ENCODE measurements around the gene BRCA2.
A peak's percentile ranks its signal among the peaks of the same experiment; 100 is the strongest.

BRCA2 gene

GRCh38 chr13:32300406-32300805, 14.9 kb upstream of the BRCA2 start:
- TF ChIP-seq CTCF (IDR thresholded peaks at IDR 0.05; ENCODE audit: unreplicated experiment in 3 of 3): no peak
- no peaks in the 10 kb centered on the region for H3K27me3 Mint-ChIP-seq (ENCODE audit: low read depth)
- no peaks in the 10 kb centered on the region for H3K36me3 Mint-ChIP-seq (ENCODE audit: low read depth)
- H3K4me3 Mint-ChIP-seq: no peak overlapping the region
- no peaks in the 10 kb centered on the region for H3K9me3 Mint-ChIP-seq
- H3K4me1 Mint-ChIP-seq: no peaks in the 10 kb centered on the region
- H3K27ac Mint-ChIP-seq: no peak overlapping the region

- H3K36me3 Mint-ChIP-seq (ENCODE audit: low read depth): no peaks in the 10 kb centered on the region
- no peak overlapping the region for H3K27ac Mint-ChIP-seq
- no peak overlapping the region for H3K4me3 Mint-ChIP-seq
- no peak for TF ChIP-seq CTCF (IDR thresholded peaks at IDR 0.05; ENCODE audit: unreplicated experiment in 3 of 3)
- H3K4me1 Mint-ChIP-seq: no peaks in the 10 kb centered on the region
- no peaks in the 10 kb centered on the region for H3K9me3 Mint-ChIP-seq
- H3K27me3 Mint-ChIP-seq (ENCODE audit: low read depth): no peaks in the 10 kb centered on the region
These were observed 14.4 kb upstream of the BRCA2 start for GRCh38 chr13:32300920-32301319.

- no peaks in the 10 kb centered on the region for H3K36me3 Mint-ChIP-seq (ENCODE audit: low read depth)
- no peaks in the 10 kb centered on the region for H3K4me1 Mint-ChIP-seq
- H3K4me3 Mint-ChIP-seq: no peak overlapping the region
- no peak overlapping the region for H3K27ac Mint-ChIP-seq
- H3K9me3 Mint-ChIP-seq: no peaks in the 10 kb centered on the region
- no peaks in the 10 kb centered on the region for H3K27me3 Mint-ChIP-seq (ENCODE audit: low read depth)
- TF ChIP-seq CTCF (IDR thresholded peaks at IDR 0.05; ENCODE audit: unreplicated experiment in 3 of 3): no peak
These were observed 12.8 kb upstream of the BRCA2 start for GRCh38 chr13:32302461-32302860.

GRCh38 chr13:32305646-32306045, 9.7 kb upstream of the BRCA2 start:
- H3K9me3 Mint-ChIP-seq: no peaks in the 10 kb centered on the region
- H3K36me3 Mint-ChIP-seq (ENCODE audit: low read depth): no peaks in the 10 kb centered on the region
- no peaks in the 10 kb centered on the region for H3K4me1 Mint-ChIP-seq
- H3K27ac Mint-ChIP-seq: no peak overlapping the region
- H3K4me3 Mint-ChIP-seq: no peak overlapping the region
- TF ChIP-seq CTCF (IDR thresholded peaks at IDR 0.05; ENCODE audit: unreplicated experiment in 3 of 3): no peak
- H3K27me3 Mint-ChIP-seq (ENCODE audit: low read depth): no peaks in the 10 kb centered on the region

GRCh38 chr13:32309312-32310133, 5.8 kb upstream of the BRCA2 start:
- Mint-ChIP-seq H3K36me3 (ENCODE audit: low read depth) (no peaks in the 10 kb centered on the region), H3K27me3 (ENCODE audit: low read depth) (no peaks in the 10 kb centered on the region), H3K4me1 (no peaks in the 10 kb centered on the region), H3K9me3 (no peaks in the 10 kb centered on the region), H3K27ac (no peak overlapping the region), H3K4me3 (no peak overlapping the region)
- TF ChIP-seq CTCF (IDR thresholded peaks at IDR 0.05; ENCODE audit: unreplicated experiment in 3 of 3): no peak

GRCh38 chr13:32310134-32310706, 5.1 kb upstream of the BRCA2 start:
- Mint-ChIP-seq H3K4me1 (no peaks in the 10 kb centered on the region), H3K27ac (peak overlapping the region in 1 of 3 experiments; percentile 81), H3K4me3 (no peak overlapping the region), H3K9me3 (no peaks in the 10 kb centered on the region), H3K27me3 (ENCODE audit: low read depth) (no peaks in the 10 kb centered on the region), H3K36me3 (ENCODE audit: low read depth) (no peaks in the 10 kb centered on the region)
- TF ChIP-seq CTCF (IDR thresholded peaks at IDR 0.05; ENCODE audit: unreplicated experiment in 3 of 3): peak; percentile 69 to 74 (median 73)

Data from nephron (organoid).